Measurements from ENCODE around the gene NFYA.

The NFYA gene

DNA sequence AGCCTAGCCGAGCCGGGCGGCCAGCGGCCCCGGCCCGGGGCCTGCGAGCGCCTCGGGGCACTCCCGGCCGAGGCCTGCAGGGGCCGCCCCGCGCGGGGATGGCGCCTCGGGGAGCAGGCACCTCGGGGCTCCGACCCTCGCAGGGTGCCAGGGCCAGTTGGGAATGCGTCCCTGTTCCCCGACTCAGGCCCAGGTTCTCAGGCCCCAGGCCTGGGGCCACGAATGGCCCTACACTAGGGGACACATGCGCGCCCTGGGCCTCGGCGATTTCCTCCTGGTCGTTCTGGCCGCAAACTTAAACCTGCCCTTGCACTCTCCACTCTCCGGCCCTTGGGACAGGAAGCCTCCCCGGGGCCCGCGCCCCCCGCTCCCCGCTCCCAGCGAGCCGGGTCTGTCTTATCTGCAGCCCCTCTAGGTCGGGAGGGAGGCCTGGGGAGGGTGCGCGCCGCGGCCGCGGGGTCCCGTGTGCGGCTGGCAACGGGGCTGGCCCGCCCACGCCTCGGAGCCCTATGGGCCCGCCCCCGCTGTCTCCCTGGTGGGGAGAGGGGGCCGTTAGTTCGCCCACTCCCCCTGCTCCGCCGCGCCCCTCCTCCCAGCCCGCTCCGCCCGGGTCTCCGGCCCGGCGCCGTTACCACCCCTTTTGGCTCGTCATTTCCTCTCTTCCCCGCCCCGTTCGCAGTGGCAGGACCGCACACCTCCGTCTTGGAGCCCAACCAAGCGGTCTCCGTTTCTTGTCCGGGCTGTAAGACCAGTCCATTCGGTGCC lies 611 bp downstream of the NFYA start:
- Histone ChIP-seq H3K36me3 (ENCODE audit: insufficient read depth, low read length) (0 out of 2 replicates have a peak, but pooled peaks cover 2% of the 10 kb centered on the region), H2AFZ (ENCODE audit: low read length, unreplicated experiment) (peak overlapping the region; percentile 83), H3K79me2 (ENCODE audit: control insufficient read depth, insufficient read depth, low read length, unreplicated experiment) (peaks cover 56% of the 10 kb centered on the region), H3K27ac (ENCODE audit: low read depth, low read length) (peak overlapping the region; percentile 93), H3K27me3 (ENCODE audit: insufficient read depth, low read length) (no peaks in the 10 kb centered on the region), H3K4me1 (ENCODE audit: control insufficient read depth, insufficient read depth, low read length, unreplicated experiment) (peaks cover 27% of the 10 kb centered on the region), H3K4me3 (ENCODE audit: low read depth, low read length) (peak overlapping the region; percentile 78)

DNA sequence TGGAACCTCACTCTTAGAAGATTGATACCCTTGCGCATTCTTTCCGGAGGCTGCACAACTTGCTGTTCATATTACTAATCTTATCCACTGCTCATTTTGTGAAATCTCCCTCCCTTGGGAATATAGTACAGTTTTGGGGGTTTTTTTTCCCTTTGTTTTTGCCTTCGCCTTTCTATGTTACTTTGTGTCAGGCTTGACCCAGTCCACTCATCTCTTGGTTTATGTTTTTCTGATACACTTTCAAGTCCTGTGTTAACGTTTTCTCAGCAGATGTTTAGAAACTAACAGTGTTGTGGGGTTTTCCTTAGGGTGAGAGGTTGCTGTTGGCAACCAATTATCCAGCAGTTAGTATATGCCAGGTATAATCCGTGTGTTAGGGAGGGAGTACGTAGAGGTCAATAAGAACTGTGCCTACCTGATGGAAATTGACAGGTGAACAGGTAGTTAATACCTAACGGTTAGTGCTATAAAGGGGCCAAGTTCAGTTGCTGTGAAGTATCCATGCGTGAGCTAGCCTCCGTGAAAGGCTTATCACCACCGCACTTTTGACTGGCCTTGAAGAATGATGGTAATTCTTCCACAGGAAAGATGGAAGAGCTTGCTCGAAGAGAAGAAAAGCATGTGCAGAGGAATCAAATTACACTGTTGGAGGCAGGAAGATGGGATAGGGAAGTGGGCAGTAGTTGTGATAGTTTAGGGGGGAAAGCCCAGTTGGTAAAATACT lies 1.4 kb downstream of the NFYA start:
- H3K36me3 ChIP-seq (ENCODE audit: insufficient read depth, low read length) = peaks cover 4% of the 10 kb centered on the region
- peak overlapping the region; percentile 28 for H2AFZ ChIP-seq (ENCODE audit: low read length, unreplicated experiment)
- peak overlapping the region; percentile 93 for H3K27ac ChIP-seq (ENCODE audit: low read depth, low read length)
- peaks cover 62% of the 10 kb centered on the region for H3K79me2 ChIP-seq (ENCODE audit: control insufficient read depth, insufficient read depth, low read length, unreplicated experiment)
- H3K27me3 ChIP-seq (ENCODE audit: insufficient read depth, low read length) = no peaks in the 10 kb centered on the region
- peak overlapping the region; percentile 78 for H3K4me3 ChIP-seq (ENCODE audit: low read depth, low read length)
- H3K4me1 ChIP-seq (ENCODE audit: control insufficient read depth, insufficient read depth, low read length, unreplicated experiment) = peaks cover 27% of the 10 kb centered on the region

DNA sequence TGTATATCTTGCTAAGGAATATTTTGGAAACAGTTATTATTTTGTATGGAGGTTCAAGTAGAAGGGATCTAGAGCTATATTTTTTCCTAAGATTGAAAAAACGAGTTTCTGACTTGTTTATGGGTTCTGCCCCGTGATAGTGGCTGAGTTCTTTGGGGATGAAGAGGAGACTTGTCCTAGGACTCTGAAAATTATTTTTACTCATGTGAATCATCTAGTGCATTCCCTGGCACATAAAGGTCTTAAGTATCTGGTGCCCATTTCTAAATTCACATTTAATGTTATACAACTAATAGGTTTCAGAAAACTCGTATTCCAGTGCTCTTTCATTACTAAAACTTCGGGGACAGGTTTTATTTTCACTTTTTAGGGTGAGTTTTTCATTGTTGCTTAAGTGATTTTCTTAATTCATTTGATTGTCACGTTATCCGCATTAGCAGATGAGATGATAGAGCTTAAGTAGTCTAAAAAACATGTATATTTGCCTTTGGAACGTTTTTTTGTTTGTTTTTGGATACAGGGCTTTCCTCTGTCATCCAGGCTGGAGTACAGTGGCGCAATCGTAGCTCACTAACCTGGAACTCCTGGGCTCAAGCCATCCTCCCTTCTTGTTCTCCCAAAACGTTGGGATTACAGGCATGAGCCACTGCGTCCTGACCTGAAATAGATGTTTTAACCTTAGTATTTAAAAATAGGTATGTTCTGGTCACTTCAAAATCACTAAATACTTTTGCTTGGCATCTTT lies 2.1 kb downstream of the NFYA start:
- peaks cover 62% of the 10 kb centered on the region for H3K79me2 ChIP-seq (ENCODE audit: control insufficient read depth, insufficient read depth, low read length, unreplicated experiment)
- no peaks in the 10 kb centered on the region for H3K27me3 ChIP-seq (ENCODE audit: insufficient read depth, low read length)
- peak overlapping the region; percentile 93 for H3K27ac ChIP-seq (ENCODE audit: low read depth, low read length)
- H3K36me3 ChIP-seq (ENCODE audit: insufficient read depth, low read length) = peaks cover 8% of the 10 kb centered on the region
- H3K4me1 ChIP-seq (ENCODE audit: control insufficient read depth, insufficient read depth, low read length, unreplicated experiment) = peaks cover 27% of the 10 kb centered on the region
- H3K4me3 ChIP-seq (ENCODE audit: low read depth, low read length) = peak overlapping the region; percentile 78
- H2AFZ ChIP-seq (ENCODE audit: low read length, unreplicated experiment) = peak overlapping the region; percentile 28

GRCh38 chr6:41075651-41076626 lies 3.2 kb downstream of the NFYA start:
- Histone ChIP-seq H3K4me3 (ENCODE audit: low read depth, low read length) (peak overlapping the region; percentile 78; the same call in 1 of the 2 replicates), H3K36me3 (ENCODE audit: insufficient read depth, low read length) (peaks cover 13% of the 10 kb centered on the region), H3K27me3 (ENCODE audit: insufficient read depth, low read length) (no peaks in the 10 kb centered on the region), H3K79me2 (ENCODE audit: control insufficient read depth, insufficient read depth, low read length, unreplicated experiment) (peaks cover 58% of the 10 kb centered on the region), H2AFZ (ENCODE audit: low read length, unreplicated experiment) (no peak overlapping the region), H3K27ac (ENCODE audit: low read depth, low read length) (no peak overlapping the region), H3K4me1 (ENCODE audit: control insufficient read depth, insufficient read depth, low read length, unreplicated experiment) (peaks cover 21% of the 10 kb centered on the region)

DNA sequence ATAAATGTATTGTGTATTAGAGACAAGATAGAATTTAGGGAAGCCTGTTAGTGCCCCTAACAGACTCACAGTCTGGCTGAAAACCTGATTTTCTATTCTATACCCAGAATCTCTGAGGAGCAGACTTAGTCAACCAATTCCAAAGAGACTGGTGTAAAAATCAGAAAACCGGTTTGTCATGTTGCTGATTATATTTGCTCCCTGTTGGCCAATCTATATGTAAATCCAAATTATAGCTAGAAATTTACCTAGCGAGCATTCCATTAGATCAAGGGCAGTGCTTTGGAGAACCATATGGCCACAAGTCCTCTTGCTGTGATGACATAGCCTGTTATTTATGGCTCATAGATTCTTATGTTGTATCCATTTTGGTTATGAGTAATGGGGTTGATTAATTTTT lies 4.8 kb downstream of the NFYA start:
- peaks cover 19% of the 10 kb centered on the region for H3K4me1 ChIP-seq (ENCODE audit: control insufficient read depth, insufficient read depth, low read length, unreplicated experiment)
- H3K79me2 ChIP-seq (ENCODE audit: control insufficient read depth, insufficient read depth, low read length, unreplicated experiment) = peaks cover 55% of the 10 kb centered on the region
- no peak overlapping the region for H3K27ac ChIP-seq (ENCODE audit: low read depth, low read length)
- peaks cover 17% of the 10 kb centered on the region for H3K36me3 ChIP-seq (ENCODE audit: insufficient read depth, low read length)
- H3K4me3 ChIP-seq (ENCODE audit: low read depth, low read length) = no peak overlapping the region
- H3K27me3 ChIP-seq (ENCODE audit: insufficient read depth, low read length) = no peaks in the 10 kb centered on the region
- H2AFZ ChIP-seq (ENCODE audit: low read length, unreplicated experiment) = no peak overlapping the region

GRCh38 chr6:41078101-41078500 lies 5.3 kb downstream of the NFYA start:
- Histone ChIP-seq H3K4me3 (ENCODE audit: low read depth, low read length) (no peak overlapping the region), H3K4me1 (ENCODE audit: control insufficient read depth, insufficient read depth, low read length, unreplicated experiment) (peaks cover 19% of the 10 kb centered on the region), H3K79me2 (ENCODE audit: control insufficient read depth, insufficient read depth, low read length, unreplicated experiment) (peaks cover 55% of the 10 kb centered on the region), H3K27me3 (ENCODE audit: insufficient read depth, low read length) (no peaks in the 10 kb centered on the region), H2AFZ (ENCODE audit: low read length, unreplicated experiment) (no peak overlapping the region), H3K27ac (ENCODE audit: low read depth, low read length) (no peak overlapping the region), H3K36me3 (ENCODE audit: insufficient read depth, low read length) (peaks cover 17% of the 10 kb centered on the region)

GRCh38 chr6:41079080-41079479 lies 6.3 kb downstream of the NFYA start:
- H3K4me1 ChIP-seq (ENCODE audit: control insufficient read depth, insufficient read depth, low read length, unreplicated experiment) = peaks cover 19% of the 10 kb centered on the region
- no peaks in the 10 kb centered on the region for H3K27me3 ChIP-seq (ENCODE audit: insufficient read depth, low read length)
- no peak overlapping the region for H2AFZ ChIP-seq (ENCODE audit: low read length, unreplicated experiment)
- peaks cover 24% of the 10 kb centered on the region for H3K36me3 ChIP-seq (ENCODE audit: insufficient read depth, low read length)
- peaks cover 49% of the 10 kb centered on the region for H3K79me2 ChIP-seq (ENCODE audit: control insufficient read depth, insufficient read depth, low read length, unreplicated experiment)
- no peak overlapping the region for H3K4me3 ChIP-seq (ENCODE audit: low read depth, low read length)
- no peak overlapping the region for H3K27ac ChIP-seq (ENCODE audit: low read depth, low read length)

DNA sequence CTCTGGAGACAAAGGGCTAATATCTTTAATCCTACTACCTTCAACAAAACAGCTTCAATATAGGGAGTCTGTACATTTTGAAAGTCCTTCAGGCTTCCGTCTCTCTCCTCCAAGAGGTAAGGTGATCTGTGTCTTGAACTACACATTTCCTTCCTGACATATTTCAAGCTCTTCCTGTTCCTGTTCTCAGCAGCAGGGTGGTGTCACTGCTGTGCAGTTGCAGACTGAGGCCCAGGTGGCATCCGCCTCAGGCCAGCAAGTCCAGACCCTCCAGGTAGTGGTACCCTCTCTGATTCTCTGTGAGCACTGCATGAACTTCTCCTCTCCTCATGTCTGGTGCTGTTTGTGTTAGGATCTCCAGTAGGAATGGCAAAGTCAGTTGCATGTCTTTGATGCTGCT lies 7.8 kb downstream of the NFYA start:
- H3K36me3 ChIP-seq (ENCODE audit: insufficient read depth, low read length) = peaks cover 25% of the 10 kb centered on the region
- peaks cover 7% of the 10 kb centered on the region for H3K4me1 ChIP-seq (ENCODE audit: control insufficient read depth, insufficient read depth, low read length, unreplicated experiment)
- no peak overlapping the region for H3K27ac ChIP-seq (ENCODE audit: low read depth, low read length)
- no peaks in the 10 kb centered on the region for H3K27me3 ChIP-seq (ENCODE audit: insufficient read depth, low read length)
- peaks cover 34% of the 10 kb centered on the region for H3K79me2 ChIP-seq (ENCODE audit: control insufficient read depth, insufficient read depth, low read length, unreplicated experiment)
- H2AFZ ChIP-seq (ENCODE audit: low read length, unreplicated experiment) = no peak overlapping the region
- H3K4me3 ChIP-seq (ENCODE audit: low read depth, low read length) = no peak overlapping the region

GRCh38 chr6:41083072-41083471 lies 10.3 kb downstream of the NFYA start:
- H2AFZ ChIP-seq (ENCODE audit: low read length, unreplicated experiment) = no peak overlapping the region
- H3K36me3 ChIP-seq (ENCODE audit: insufficient read depth, low read length) = peaks cover 32% of the 10 kb centered on the region
- H3K79me2 ChIP-seq (ENCODE audit: control insufficient read depth, insufficient read depth, low read length, unreplicated experiment) = peaks cover 9% of the 10 kb centered on the region
- no peaks in the 10 kb centered on the region for H3K4me1 ChIP-seq (ENCODE audit: control insufficient read depth, insufficient read depth, low read length, unreplicated experiment)
- no peak overlapping the region for H3K27ac ChIP-seq (ENCODE audit: low read depth, low read length)
- H3K4me3 ChIP-seq (ENCODE audit: low read depth, low read length) = no peak overlapping the region
- no peaks in the 10 kb centered on the region for H3K27me3 ChIP-seq (ENCODE audit: insufficient read depth, low read length)

DNA sequence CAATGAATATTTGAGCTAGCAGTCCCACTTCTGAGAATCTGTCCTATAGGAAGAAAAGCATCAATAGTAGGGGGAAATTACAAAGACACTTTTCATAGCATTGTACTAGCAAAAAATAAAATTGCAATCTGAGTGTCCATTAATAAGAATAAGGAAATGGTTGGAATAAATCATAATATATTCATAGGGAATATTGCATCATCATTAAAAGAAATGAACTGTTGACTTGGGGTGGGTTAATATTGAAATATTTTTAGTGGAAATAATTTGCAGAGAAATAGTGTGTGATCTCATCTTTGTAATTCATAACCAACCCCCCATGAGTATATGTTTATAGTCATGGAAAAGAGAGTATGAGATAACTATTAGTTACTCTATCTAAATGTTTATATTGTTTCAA lies 12.4 kb downstream of the NFYA start:
- no peaks in the 10 kb centered on the region for H3K4me1 ChIP-seq (ENCODE audit: control insufficient read depth, insufficient read depth, low read length, unreplicated experiment)
- no peaks in the 10 kb centered on the region for H3K79me2 ChIP-seq (ENCODE audit: control insufficient read depth, insufficient read depth, low read length, unreplicated experiment)
- no peak overlapping the region for H3K4me3 ChIP-seq (ENCODE audit: low read depth, low read length)
- no peak overlapping the region for H3K27ac ChIP-seq (ENCODE audit: low read depth, low read length)
- H3K36me3 ChIP-seq (ENCODE audit: insufficient read depth, low read length) = peaks cover 26% of the 10 kb centered on the region
- no peak overlapping the region for H2AFZ ChIP-seq (ENCODE audit: low read length, unreplicated experiment)
- H3K27me3 ChIP-seq (ENCODE audit: insufficient read depth, low read length) = no peaks in the 10 kb centered on the region
